Osteoblast (primary cell): Measurements from ENCODE around the gene RNF2. TPM values are rescaled to one million over a fixed set of nuclear protein-coding genes. Genes with fewer than 3 reads are reported as not detected.

Source experiments
- DNase-seq: peaks from one replicate; pipeline ENCODE4 v3.0.0; 2011; ENCODE audit warnings: low spot score, mixed read lengths; ENCODE audit not compliant: insufficient read length; ENCODE audit errors: missing footprints
- H2AFZ ChIP-seq: 2 replicates; pipeline ENCODE4 v1.6.0; 2011; ENCODE audit warnings: mild to moderate bottlenecking, low read length
- H3K27ac ChIP-seq: 2 replicates; pipeline ENCODE4 v1.5.1; 2011; ENCODE audit warnings: mild to moderate bottlenecking, low read depth, low read length, moderate library complexity
- H3K27me3 ChIP-seq: 2 replicates; pipeline ENCODE4 v1.6.0; 2012; ENCODE audit warnings: mild to moderate bottlenecking, control low read depth, inconsistent platforms, low read length, moderate library complexity; ENCODE audit not compliant: insufficient read depth
- H3K36me3 ChIP-seq: 2 replicates; pipeline ENCODE4 v1.5.1; 2011; ENCODE audit warnings: mild to moderate bottlenecking, low read length, control low read depth, moderate library complexity; ENCODE audit not compliant: insufficient read depth
- H3K4me1 ChIP-seq: 2 replicates; pipeline ENCODE4 v1.5.1; 2011; ENCODE audit warnings: mild to moderate bottlenecking, low read length, control low read depth, moderate library complexity; ENCODE audit not compliant: insufficient read depth
- H3K4me2 ChIP-seq: 2 replicates; pipeline ENCODE4 v1.6.0; 2011; ENCODE audit warnings: mild to moderate bottlenecking, low read length; ENCODE audit not compliant: insufficient read depth
- H3K4me3 ChIP-seq: fragments of 200-600 bp; sonication (generic); 3 replicates; pipeline ENCODE4 v1.5.1; 2012; ENCODE audit warnings: mild to moderate bottlenecking, low read length, inconsistent platforms; ENCODE audit not compliant: insufficient read depth
- H3K79me2 ChIP-seq: 2 replicates; pipeline ENCODE4 v1.6.0; 2012; ENCODE audit warnings: mild to moderate bottlenecking, low read length, control low read depth, inconsistent platforms; ENCODE audit not compliant: insufficient read depth
- H3K9me3 ChIP-seq: 2 replicates; pipeline ENCODE4 v1.5.1; 2011; ENCODE audit warnings: low read depth, low read length, control low read depth
- H4K20me1 ChIP-seq: 2 replicates; pipeline ENCODE4 v1.6.0; 2012; ENCODE audit warnings: mild to moderate bottlenecking, low read length, control low read depth; ENCODE audit not compliant: insufficient read depth
- CTCF ChIP-seq: IDR thresholded peaks from 2 replicates; pipeline ENCODE4 v1.5.1; 2011; ENCODE audit warnings: mild to moderate bottlenecking, low read depth, low read length, moderate library complexity; ENCODE audit errors: extremely low read depth
- total RNA-seq: library from RNA; depleted of rRNA; stranded (reverse); fragments of >200 nt; gene quantifications from 2 replicates; pipeline ENCODE4 v1.2.3, GENCODE V29; 2012

RNF2 gene
- total RNA-seq, 1 donor: 20.3 TPM

GRCh38 chr1:185049670-185050069 lies 4.3 kb downstream of the RNF2 start:
- no peak for TF ChIP-seq CTCF
- Histone ChIP-seq H2AFZ (no peak overlapping the region), H3K27ac (no peak overlapping the region), H3K4me2 (no peak overlapping the region), H3K4me1 (peaks cover 17% of the 10 kb centered on the region), H3K9me3 (no peaks in the 10 kb centered on the region), H4K20me1 (peaks cover 47% of the 10 kb centered on the region), H3K27me3 (no peaks in the 10 kb centered on the region), H3K36me3 (no peaks in the 10 kb centered on the region), H3K79me2 (peaks cover 75% of the 10 kb centered on the region), H3K4me3 (no peak overlapping the region)
- no peak for DNase-seq

- Histone ChIP-seq H3K4me1 (peaks cover 17% of the 10 kb centered on the region), H3K4me2 (no peak overlapping the region), H3K27ac (no peak overlapping the region), H3K4me3 (no peak overlapping the region), H3K79me2 (peaks cover 84% of the 10 kb centered on the region), H3K27me3 (no peaks in the 10 kb centered on the region), H4K20me1 (peaks cover 47% of the 10 kb centered on the region), H3K36me3 (no peaks in the 10 kb centered on the region), H3K9me3 (no peaks in the 10 kb centered on the region), H2AFZ (no peak overlapping the region)
- TF ChIP-seq CTCF: no peak
- no peak for DNase-seq
Observed at GRCh38 chr1:185050823-185051451, 5.6 kb downstream of the RNF2 start.

GRCh38 chr1:185053204-185053603 lies 7.8 kb downstream of the RNF2 start:
- Histone ChIP-seq H3K79me2 (peaks cover 84% of the 10 kb centered on the region), H3K36me3 (no peaks in the 10 kb centered on the region), H3K27ac (no peak overlapping the region), H3K4me2 (no peak overlapping the region), H3K9me3 (no peaks in the 10 kb centered on the region), H2AFZ (no peak overlapping the region), H3K4me1 (no peaks in the 10 kb centered on the region), H3K27me3 (no peaks in the 10 kb centered on the region), H4K20me1 (peaks cover 28% of the 10 kb centered on the region), H3K4me3 (no peak overlapping the region)
- no peak for TF ChIP-seq CTCF
- DNase-seq: no peak

GRCh38 chr1:185054365-185055060 lies 9.2 kb downstream of the RNF2 start:
- Histone ChIP-seq H3K4me2 (no peak overlapping the region), H3K4me1 (no peaks in the 10 kb centered on the region), H3K27ac (no peak overlapping the region), H3K79me2 (peaks cover 83% of the 10 kb centered on the region), H3K27me3 (no peaks in the 10 kb centered on the region), H3K36me3 (no peaks in the 10 kb centered on the region), H3K9me3 (no peaks in the 10 kb centered on the region), H3K4me3 (no peak overlapping the region), H4K20me1 (peaks cover 23% of the 10 kb centered on the region), H2AFZ (no peak overlapping the region)
- DNase-seq: no peak
- TF ChIP-seq CTCF: no peak
